ENCODE measurements around the gene NPTXR. TPM values are rescaled to one million over a fixed set of nuclear protein-coding genes. Genes with fewer than 3 reads are reported as not detected.

The NPTXR gene
- total RNA-seq, 1 experiment from 2014 or later, result 10.4 TPM

DNA sequence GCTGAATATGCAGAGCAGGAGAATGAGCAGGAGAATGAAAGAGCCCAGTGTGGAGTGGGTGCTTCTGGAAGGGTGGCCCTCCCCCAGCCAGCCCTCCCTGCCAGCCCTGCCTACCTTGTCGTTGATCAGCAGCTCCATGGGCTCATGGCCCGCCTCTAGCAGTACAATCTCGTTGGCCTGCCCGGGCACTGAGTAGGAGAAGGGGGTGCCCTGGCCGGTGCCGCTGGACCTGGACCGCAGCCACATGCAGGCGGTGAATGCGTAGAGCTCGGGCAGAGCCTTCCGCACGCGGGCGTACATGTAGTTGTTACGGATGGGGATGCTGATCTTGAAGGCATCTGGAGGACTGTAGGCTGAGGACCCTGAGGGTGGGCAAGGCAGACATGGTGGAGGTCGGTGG is 17.4 kb downstream of the NPTXR start (continued):
- TF ChIP-seq STAT6 (CRISPR knock-in tag; conservative IDR thresholded peaks at IDR 0.05; ENCODE audit: low read depth) (no peak), ZNF671 (CRISPR knock-in tag; IDR thresholded peaks at IDR 0.05) (no peak), ARID4B (CRISPR knock-in tag; IDR thresholded peaks at IDR 0.05; ENCODE audit: borderline replicate concordance) (no peak), ZBTB21 (CRISPR knock-in tag; IDR thresholded peaks at IDR 0.05; ENCODE audit: borderline replicate concordance) (no peak), NR3C1 (CRISPR knock-in tag; conservative IDR thresholded peaks at IDR 0.05; ENCODE audit: low read depth) (no peak), SMAD3 (CRISPR knock-in tag; IDR thresholded peaks at IDR 0.05; ENCODE audit: borderline replicate concordance) (no peak), ZNF317 (CRISPR knock-in tag; IDR thresholded peaks at IDR 0.05; ENCODE audit: borderline replicate concordance, low read depth) (no peak), USF1 (CRISPR knock-in tag; IDR thresholded peaks at IDR 0.05) (no peak), FOXP4 (CRISPR knock-in tag; IDR thresholded peaks at IDR 0.05) (no peak)
- TF ChIP-seq, protein P1, sequence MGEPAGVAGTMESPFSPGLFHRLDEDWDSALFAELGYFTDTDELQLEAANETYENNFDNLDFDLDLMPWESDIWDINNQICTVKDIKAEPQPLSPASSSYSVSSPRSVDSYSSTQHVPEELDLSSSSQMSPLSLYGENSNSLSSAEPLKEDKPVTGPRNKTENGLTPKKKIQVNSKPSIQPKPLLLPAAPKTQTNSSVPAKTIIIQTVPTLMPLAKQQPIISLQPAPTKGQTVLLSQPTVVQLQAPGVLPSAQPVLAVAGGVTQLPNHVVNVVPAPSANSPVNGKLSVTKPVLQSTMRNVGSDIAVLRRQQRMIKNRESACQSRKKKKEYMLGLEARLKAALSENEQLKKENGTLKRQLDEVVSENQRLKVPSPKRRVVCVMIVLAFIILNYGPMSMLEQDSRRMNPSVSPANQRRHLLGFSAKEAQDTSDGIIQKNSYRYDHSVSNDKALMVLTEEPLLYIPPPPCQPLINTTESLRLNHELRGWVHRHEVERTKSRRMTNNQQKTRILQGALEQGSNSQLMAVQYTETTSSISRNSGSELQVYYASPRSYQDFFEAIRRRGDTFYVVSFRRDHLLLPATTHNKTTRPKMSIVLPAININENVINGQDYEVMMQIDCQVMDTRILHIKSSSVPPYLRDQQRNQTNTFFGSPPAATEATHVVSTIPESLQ (CRISPR knock-in tag; IDR thresholded peaks at IDR 0.05), result no peak
- TF ChIP-seq, protein P2, sequence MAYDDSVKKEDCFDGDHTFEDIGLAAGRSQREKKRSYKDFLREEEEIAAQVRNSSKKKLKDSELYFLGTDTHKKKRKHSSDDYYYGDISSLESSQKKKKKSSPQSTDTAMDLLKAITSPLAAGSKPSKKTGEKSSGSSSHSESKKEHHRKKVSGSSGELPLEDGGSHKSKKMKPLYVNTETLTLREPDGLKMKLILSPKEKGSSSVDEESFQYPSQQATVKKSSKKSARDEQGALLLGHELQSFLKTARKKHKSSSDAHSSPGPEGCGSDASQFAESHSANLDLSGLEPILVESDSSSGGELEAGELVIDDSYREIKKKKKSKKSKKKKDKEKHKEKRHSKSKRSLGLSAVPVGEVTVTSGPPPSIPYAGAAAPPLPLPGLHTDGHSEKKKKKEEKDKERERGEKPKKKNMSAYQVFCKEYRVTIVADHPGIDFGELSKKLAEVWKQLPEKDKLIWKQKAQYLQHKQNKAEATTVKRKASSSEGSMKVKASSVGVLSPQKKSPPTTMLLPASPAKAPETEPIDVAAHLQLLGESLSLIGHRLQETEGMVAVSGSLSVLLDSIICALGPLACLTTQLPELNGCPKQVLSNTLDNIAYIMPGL (CRISPR knock-in tag; IDR thresholded peaks at IDR 0.05), result no peak
- TF ChIP-seq, protein P3, sequence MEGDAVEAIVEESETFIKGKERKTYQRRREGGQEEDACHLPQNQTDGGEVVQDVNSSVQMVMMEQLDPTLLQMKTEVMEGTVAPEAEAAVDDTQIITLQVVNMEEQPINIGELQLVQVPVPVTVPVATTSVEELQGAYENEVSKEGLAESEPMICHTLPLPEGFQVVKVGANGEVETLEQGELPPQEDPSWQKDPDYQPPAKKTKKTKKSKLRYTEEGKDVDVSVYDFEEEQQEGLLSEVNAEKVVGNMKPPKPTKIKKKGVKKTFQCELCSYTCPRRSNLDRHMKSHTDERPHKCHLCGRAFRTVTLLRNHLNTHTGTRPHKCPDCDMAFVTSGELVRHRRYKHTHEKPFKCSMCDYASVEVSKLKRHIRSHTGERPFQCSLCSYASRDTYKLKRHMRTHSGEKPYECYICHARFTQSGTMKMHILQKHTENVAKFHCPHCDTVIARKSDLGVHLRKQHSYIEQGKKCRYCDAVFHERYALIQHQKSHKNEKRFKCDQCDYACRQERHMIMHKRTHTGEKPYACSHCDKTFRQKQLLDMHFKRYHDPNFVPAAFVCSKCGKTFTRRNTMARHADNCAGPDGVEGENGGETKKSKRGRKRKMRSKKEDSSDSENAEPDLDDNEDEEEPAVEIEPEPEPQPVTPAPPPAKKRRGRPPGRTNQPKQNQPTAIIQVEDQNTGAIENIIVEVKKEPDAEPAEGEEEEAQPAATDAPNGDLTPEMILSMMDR (IDR thresholded peaks at IDR 0.05), result no peak
- TF ChIP-seq, protein P4, sequence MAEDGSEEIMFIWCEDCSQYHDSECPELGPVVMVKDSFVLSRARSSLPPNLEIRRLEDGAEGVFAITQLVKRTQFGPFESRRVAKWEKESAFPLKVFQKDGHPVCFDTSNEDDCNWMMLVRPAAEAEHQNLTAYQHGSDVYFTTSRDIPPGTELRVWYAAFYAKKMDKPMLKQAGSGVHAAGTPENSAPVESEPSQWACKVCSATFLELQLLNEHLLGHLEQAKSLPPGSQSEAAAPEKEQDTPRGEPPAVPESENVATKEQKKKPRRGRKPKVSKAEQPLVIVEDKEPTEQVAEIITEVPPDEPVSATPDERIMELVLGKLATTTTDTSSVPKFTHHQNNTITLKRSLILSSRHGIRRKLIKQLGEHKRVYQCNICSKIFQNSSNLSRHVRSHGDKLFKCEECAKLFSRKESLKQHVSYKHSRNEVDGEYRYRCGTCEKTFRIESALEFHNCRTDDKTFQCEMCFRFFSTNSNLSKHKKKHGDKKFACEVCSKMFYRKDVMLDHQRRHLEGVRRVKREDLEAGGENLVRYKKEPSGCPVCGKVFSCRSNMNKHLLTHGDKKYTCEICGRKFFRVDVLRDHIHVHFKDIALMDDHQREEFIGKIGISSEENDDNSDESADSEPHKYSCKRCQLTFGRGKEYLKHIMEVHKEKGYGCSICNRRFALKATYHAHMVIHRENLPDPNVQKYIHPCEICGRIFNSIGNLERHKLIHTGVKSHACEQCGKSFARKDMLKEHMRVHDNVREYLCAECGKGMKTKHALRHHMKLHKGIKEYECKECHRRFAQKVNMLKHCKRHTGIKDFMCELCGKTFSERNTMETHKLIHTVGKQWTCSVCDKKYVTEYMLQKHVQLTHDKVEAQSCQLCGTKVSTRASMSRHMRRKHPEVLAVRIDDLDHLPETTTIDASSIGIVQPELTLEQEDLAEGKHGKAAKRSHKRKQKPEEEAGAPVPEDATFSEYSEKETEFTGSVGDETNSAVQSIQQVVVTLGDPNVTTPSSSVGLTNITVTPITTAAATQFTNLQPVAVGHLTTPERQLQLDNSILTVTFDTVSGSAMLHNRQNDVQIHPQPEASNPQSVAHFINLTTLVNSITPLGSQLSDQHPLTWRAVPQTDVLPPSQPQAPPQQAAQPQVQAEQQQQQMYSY (CRISPR knock-in tag; IDR thresholded peaks at IDR 0.05), result no peak

Data from WTC11 (cell line).